HEK293T (cell line): ENCODE results near the gene CHD5.

ENCODE experiments used
- CTCF ChIA-PET: fragments of 350-600 bp; formaldehyde crosslinking; extraction: SDS; loops from one replicate; lab custom pipeline; 2021; ENCODE audit warnings: antibody characterized with exemption, inconsistent platforms; lab: Yijun Ruan, JAX
- POLR2A ChIA-PET: fragments of 350-600 bp; formaldehyde crosslinking; extraction: SDS; loops from one replicate; lab custom pipeline; 2020; ENCODE audit warnings: antibody characterized with exemption, inconsistent platforms; lab: Yijun Ruan, JAX
- DNase-seq: peaks from one replicate; pipeline ENCODE4 v3.0.0; 2012; ENCODE audit warnings: mixed read lengths; ENCODE audit errors: extremely low spot score
- ARNT ChIP-seq: fragments of 450-650 bp; IDR thresholded peaks from 2 replicates; pipeline ENCODE4 v1.6.1; 2017; ENCODE audit warnings: mild to moderate bottlenecking
- BHLHE40 ChIP-seq: fragments of 450-650 bp; IDR thresholded peaks from 2 replicates; pipeline ENCODE4 v1.6.1; 2016; ENCODE audit warnings: mild to moderate bottlenecking, moderate library complexity, borderline replicate concordance
- CTBP1 ChIP-seq: fragments of 450-650 bp; IDR thresholded peaks from 2 replicates; pipeline ENCODE4 v1.6.1; 2016; ENCODE audit warnings: borderline replicate concordance
- ELF4 ChIP-seq: fragments of 450-650 bp; IDR thresholded peaks from 2 replicates; pipeline ENCODE4 v1.6.1; 2017; ENCODE audit warnings: antibody characterized with exemption
- FOXA1 ChIP-seq: fragments of 450-650 bp; IDR thresholded peaks from 2 replicates; pipeline ENCODE4 v1.6.1; 2016; ENCODE audit warnings: mild to moderate bottlenecking
- FOXK2 ChIP-seq: fragments of 450-650 bp; IDR thresholded peaks from 2 replicates; pipeline ENCODE4 v1.6.1; 2016; ENCODE audit warnings: mild to moderate bottlenecking
- FOXM1 ChIP-seq: fragments of 450-650 bp; IDR thresholded peaks from 2 replicates; pipeline ENCODE4 v1.6.1; 2017; ENCODE audit warnings: mild to moderate bottlenecking, borderline replicate concordance
- HDGF ChIP-seq: fragments of 450-650 bp; IDR thresholded peaks from 2 replicates; pipeline ENCODE4 v1.6.1; 2017; ENCODE audit warnings: antibody characterized with exemption, borderline replicate concordance
- L3MBTL2 ChIP-seq: fragments of 450-650 bp; conservative IDR thresholded peaks from 2 replicates; pipeline ENCODE4 v1.6.1; 2016; ENCODE audit warnings: mild to moderate bottlenecking
- LEF1 ChIP-seq: fragments of 450-650 bp; IDR thresholded peaks from 2 replicates; pipeline ENCODE4 v1.6.1; 2017; ENCODE audit warnings: mild to moderate bottlenecking, borderline replicate concordance
- NFRKB ChIP-seq: fragments of 450-650 bp; IDR thresholded peaks from 2 replicates; pipeline ENCODE4 v1.6.1; 2016; ENCODE audit warnings: mild to moderate bottlenecking, moderate library complexity
- SP1 ChIP-seq: fragments of 450-650 bp; IDR thresholded peaks from 2 replicates; pipeline ENCODE4 v1.6.1; 2017
- SUZ12 ChIP-seq: fragments of 450-650 bp; IDR thresholded peaks from 2 replicates; pipeline ENCODE4 v1.6.1; 2016; ENCODE audit warnings: mild to moderate bottlenecking
- TARDBP ChIP-seq: fragments of 450-650 bp; IDR thresholded peaks from 2 replicates; pipeline ENCODE4 v1.6.1; 2016
- ZNF384 ChIP-seq: fragments of 450-650 bp; IDR thresholded peaks from 2 replicates; pipeline ENCODE4 v1.6.1; 2016
- TF ChIP-seq, protein P1 (sequence below): fragments of 450-650 bp; IDR thresholded peaks from 2 replicates; pipeline ENCODE4 v1.6.1; 2016

CHD5 gene

DNA sequence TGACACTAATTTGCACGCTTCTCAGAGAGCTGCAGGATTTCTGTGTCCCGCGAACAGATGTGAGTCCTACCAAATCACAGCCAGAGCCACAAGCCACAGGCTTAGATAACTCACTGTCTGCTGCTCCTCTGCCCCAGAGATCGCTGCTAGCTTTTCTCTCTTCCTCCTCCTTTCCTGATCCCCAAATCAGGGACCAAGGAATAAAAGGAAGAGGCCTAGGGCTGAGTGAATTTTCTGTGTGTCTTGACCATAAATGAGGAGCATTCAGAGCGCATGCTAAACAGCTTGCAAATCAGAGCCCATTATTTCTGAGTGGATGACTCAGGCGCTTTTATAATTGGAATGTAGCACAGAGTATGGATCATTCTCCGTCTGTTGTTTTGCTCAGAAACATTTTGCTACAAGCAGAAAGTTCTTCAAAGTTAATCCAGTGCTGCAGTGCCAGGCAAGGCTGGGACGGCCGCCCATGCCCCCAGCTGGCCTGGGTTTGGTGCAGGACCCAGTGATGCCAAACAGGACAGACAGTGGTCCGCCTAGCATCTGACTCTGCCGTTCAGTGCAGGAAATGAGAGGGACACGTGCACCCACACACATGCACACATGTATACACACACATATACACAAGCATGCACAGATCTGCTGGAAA, 96.2 kb downstream of the CHD5 start:
- DNase-seq, result no peak
- POLR2A ChIA-PET, result interaction anchor here (0.8 kb wide), 1 partner anchor 13 kb away, joined by 3 read pairs; no protein-coding TSS in a partner anchor

DNA sequence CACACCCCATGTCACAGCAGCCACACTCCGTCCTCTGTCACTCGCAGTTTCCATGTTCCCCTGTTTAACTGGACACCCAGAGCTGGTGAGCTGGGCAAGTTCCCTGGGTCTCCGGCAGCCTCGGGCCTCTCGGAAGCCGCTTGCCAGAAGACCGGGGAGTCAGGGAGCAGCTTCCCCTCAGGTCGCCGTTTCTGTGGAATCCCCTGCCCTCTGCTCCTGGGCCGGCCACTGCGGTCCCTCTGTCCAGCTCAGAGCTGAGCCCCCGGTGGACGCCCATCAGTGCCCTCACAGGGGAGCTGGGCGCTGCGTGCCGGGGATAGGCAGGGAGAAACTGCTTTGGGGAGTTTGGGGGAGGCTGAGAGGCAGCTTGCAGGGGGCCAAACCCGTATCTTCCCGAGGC, 96.7 kb downstream of the CHD5 start:
- TF ChIP-seq BHLHE40, result no peak
- no peak for TF ChIP-seq HDGF
- TF ChIP-seq SUZ12, result no peak
- ChIA-PET CTCF (no interaction called here), POLR2A (interaction anchor here (0.8 kb wide), 1 partner anchor 12 kb away, joined by 3 read pairs; no protein-coding TSS in a partner anchor)
- DNase-seq, result no peak

More for the DNA sequence above, 96.2 kb downstream of the CHD5 start:
- CTCF ChIA-PET, result interaction anchor here (1.1 kb wide), 1 partner anchor 162 kb away, joined by 3 read pairs; no protein-coding TSS in a partner anchor
- no peak for TF ChIP-seq FOXM1
- TF ChIP-seq, protein P1, sequence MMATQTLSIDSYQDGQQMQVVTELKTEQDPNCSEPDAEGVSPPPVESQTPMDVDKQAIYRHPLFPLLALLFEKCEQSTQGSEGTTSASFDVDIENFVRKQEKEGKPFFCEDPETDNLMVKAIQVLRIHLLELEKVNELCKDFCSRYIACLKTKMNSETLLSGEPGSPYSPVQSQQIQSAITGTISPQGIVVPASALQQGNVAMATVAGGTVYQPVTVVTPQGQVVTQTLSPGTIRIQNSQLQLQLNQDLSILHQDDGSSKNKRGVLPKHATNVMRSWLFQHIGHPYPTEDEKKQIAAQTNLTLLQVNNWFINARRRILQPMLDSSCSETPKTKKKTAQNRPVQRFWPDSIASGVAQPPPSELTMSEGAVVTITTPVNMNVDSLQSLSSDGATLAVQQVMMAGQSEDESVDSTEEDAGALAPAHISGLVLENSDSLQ, result no peak
- TF ChIP-seq SUZ12, result no peak
- TF ChIP-seq HDGF, result no peak
- TF ChIP-seq NFRKB, result no peak
- TF ChIP-seq TARDBP, result no peak
- no peak for TF ChIP-seq FOXK2
- TF ChIP-seq CTBP1, result no peak

DNA sequence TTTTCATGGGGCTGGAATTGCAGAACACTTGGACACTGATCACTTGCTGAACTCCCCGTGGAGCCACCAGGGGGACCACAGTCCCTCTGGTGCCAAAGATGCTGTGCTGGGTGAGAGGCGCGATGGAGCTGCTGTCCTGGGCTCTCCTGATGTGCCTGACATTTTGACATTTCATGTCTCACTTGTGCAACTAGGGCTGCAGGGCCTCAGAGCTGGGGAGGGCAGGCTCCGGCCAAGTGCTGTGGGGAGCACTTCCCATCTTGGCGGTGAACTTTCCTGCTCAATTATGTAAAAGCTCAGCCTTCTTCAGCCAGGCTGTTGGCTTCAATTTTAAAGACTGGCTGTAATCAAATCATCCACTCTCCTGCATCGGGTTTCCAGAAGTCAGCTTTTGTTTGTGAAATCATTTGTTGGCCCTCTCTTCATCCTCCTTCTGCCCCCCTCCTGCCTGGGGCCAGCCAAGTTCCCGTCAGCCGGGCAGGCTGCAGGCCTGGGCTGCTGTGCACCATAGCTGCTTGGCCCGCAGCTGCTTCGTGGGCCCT, 97.6 kb downstream of the CHD5 start:
- DNase-seq, result peak; percentile 39
- ChIA-PET POLR2A (no interaction called here), CTCF (interaction anchor here (0.7 to 0.9 kb wide), 3 partner anchors 9 to 156 kb away, joined by 3 to 4 read pairs (median 3); no protein-coding TSS in a partner anchor)
- no peak for TF ChIP-seq CTBP1
- TF ChIP-seq, protein P1, result no peak
- no peak for TF ChIP-seq FOXA1
- no peak for TF ChIP-seq TARDBP
- TF ChIP-seq HDGF, result no peak
- no peak for TF ChIP-seq SP1

DNA sequence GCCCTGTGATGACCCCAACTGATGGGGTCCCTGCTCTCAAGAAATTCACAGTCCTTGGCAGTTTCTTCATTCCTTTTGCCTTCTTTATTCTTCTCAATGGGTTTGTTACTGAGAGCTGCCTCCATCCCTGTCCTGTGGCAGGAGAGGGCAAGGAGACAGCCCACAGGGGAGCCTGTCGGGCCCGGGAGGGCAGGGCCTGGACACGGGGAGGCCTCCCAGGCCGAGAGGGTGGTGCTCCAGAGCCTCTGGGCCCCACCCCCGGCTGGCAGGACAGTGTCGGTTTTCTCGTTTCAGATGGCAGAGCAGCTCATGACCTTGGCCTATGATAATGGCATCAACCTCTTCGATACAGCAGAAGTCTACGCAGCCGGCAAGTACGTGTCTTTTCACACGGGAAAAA, 98.2 kb downstream of the CHD5 start:
- TF ChIP-seq FOXK2 (no peak), FOXA1 (no peak), TARDBP (no peak), BHLHE40 (no peak), NFRKB (no peak), SP1 (no peak), ELF4 (no peak), ARNT (no peak), HDGF (no peak), L3MBTL2 (no peak)
- TF ChIP-seq, protein P1, result no peak
- no peak for DNase-seq
- POLR2A ChIA-PET, result no interaction called here
- CTCF ChIA-PET, result interaction anchor here (0.7 to 0.9 kb wide), 2 partner anchors 104 to 157 kb away, joined by 3 to 4 read pairs; no protein-coding TSS in a partner anchor

DNA sequence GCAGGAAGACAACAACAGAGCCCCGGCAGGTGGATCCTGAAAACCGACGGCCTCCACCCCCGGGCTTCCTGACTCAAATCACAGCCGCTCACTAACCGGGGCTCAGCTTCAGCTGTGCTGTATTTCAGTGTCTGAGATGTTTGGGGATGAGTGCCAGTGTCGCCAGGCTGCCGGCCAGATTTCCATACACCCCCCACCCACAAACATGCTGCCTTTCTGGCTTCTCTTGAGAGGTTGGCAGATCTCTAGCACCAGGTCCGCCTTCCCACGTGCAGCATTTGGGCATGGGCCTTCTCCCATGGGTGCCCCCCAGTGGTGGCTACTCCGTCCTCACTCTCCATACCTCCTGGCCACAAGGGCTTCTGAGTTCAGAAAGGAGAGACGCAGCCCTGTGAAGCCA, 99.7 kb downstream of the CHD5 start:
- ChIA-PET CTCF (no interaction called here), POLR2A (no interaction called here)
- TF ChIP-seq ZNF384, result no peak
- no peak for TF ChIP-seq NFRKB
- no peak for TF ChIP-seq ARNT
- no peak for TF ChIP-seq LEF1
- no peak for TF ChIP-seq BHLHE40
- no peak for TF ChIP-seq TARDBP
- TF ChIP-seq ELF4, result no peak
- TF ChIP-seq SP1, result no peak
- no peak for TF ChIP-seq FOXM1
- TF ChIP-seq, protein P1, result no peak
- TF ChIP-seq SUZ12, result no peak
- TF ChIP-seq L3MBTL2, result no peak
- no peak for TF ChIP-seq FOXK2
- no peak for TF ChIP-seq FOXA1
- TF ChIP-seq CTBP1, result no peak
- TF ChIP-seq HDGF, result no peak
- no peak for DNase-seq

DNA sequence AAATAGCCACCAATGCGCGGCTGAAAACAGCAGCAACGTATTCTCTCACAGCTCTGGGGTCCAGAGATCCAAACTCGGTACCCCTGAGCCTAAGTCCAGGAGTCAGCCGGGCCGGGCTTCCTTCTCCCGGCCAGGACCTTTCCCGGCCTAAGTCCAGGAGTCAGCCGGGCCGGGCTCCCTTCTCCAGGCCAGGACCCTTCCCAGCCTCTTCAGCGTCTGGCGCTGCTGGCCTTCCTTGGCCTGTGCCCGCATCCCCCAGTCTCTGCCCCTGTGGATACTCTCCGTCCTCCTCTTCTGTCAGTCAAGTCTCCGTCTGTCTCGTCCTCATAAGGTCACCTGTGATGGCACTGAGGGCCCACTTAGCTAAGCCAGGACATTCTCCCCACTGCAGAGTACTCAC, 102.2 kb downstream of the CHD5 start:
- TF ChIP-seq SP1 (no peak), BHLHE40 (no peak)
- ChIA-PET POLR2A (no interaction called here), CTCF (no interaction called here)

More for the DNA sequence above, 102.2 kb downstream of the CHD5 start:
- no peak for DNase-seq
